ENCODE results near the gene PACS1.
A peak's percentile ranks its signal among the peaks of the same experiment; 100 is the strongest.
"Not testable (repeated sequence)": the region's sequence is repeated elsewhere in the genome, so short reads cannot be mapped to it uniquely, and the experiment has no call there.

The PACS1 gene

GRCh38 chr11:66069715-66070603 is at the start of gene PACS1:
TSS of gene PACS1 (plus strand) at chr11:66070272. CDS start at chr11:66070487, 215 bp downstream.
- Mint-ChIP-seq H3K9me3 (no peaks in the 10 kb centered on the region), H3K27me3 (no peaks in the 10 kb centered on the region), H3K4me1 (ENCODE audit: low read depth) (peaks cover 73% of the 10 kb centered on the region), H3K36me3 (ENCODE audit: low read depth) (peaks cover 69% of the 10 kb centered on the region), H3K27ac (peak within 1 kb of the TSS; percentile 95), H3K4me3 (peak within 1 kb of the TSS; percentile 90)

DNA sequence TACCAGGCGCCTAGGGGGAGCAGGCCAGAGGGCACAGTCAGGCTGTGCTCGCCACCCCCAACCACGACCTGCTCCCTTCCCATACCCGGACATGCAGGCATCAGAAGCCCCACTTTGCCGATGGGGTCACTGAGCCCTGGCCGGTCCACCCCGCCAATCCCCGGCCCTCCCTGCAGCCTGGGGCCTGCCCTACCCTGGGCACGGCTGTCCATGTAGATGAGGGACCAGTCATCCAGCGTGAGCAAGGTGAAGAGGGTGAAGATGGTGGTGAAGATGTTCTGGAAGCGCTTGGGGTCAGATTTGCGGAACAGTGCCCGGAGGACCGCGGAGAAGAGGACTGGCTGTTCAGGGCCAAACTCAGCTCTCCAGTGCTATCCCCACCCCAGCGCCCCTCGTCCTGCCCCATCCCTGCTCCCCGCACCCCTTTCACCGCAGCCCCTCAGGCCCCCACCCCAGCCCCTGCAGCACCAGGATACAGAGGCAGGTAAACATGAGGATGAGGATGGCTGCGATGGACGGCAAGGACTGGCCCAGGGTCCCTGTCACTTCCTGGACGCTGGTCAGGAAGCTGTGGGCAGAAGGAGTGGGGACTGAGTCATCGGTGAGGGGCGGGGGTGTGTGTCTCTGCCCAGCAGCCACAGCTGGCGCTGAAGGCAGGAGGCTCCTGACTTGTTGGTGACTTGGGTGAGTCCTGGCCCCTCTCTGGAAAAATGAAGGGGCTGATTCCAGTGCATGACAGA is 49.3 kb upstream of the PACS1 start:
- Mint-ChIP-seq H3K27ac (no peak overlapping the region), H3K4me1 (ENCODE audit: low read depth) (peaks cover 31% of the 10 kb centered on the region), H3K36me3 (ENCODE audit: low read depth) (no peaks in the 10 kb centered on the region), H3K27me3 (peaks cover 8% of the 10 kb centered on the region), H3K9me3 (no peaks in the 10 kb centered on the region), H3K4me3 (no peak overlapping the region)

DNA sequence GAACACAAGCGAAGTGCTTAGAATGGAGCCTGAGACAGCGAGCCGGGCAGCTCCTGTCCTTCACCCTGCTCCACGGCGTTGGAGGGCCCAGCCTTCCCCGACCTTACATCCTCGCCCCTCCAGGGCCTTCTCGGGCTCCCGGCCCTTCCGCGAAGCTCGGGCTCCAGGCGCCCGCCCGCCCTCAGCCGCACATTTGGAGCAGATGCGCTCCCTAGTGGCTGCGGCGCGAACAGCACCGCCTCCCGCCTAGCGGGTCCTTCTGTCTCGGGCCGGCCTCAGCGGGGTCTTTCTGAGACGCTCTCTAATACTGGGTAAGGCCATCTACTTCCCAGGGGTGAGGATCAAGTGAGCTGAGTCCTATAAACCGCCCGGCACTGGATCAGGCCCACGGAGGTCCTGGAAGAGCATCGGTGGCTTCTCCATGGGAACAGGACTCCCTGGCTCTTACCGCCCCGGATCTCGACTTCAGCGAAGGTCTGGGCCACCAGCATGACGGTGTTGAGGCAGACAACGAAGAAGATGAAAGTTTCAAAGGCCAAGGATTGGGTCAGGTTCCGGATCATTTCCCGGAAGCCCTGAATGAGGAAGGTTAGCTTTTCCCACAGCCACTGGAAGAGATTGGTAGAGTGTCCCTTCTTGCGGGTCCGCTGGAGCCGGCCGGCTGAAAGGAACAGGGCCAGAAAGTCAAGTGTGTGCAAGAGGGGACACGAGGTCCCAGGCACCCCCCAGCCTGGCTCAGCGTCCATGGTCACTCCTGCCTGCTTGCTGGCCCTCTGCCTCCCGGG is 47.5 kb upstream of the PACS1 start:
- Mint-ChIP-seq H3K4me1 (ENCODE audit: low read depth) (peaks cover 29% of the 10 kb centered on the region), H3K36me3 (ENCODE audit: low read depth) (no peaks in the 10 kb centered on the region), H3K27ac (no peak overlapping the region), H3K9me3 (no peaks in the 10 kb centered on the region), H3K4me3 (peak overlapping the region; percentile 23), H3K27me3 (peaks cover 8% of the 10 kb centered on the region)

DNA sequence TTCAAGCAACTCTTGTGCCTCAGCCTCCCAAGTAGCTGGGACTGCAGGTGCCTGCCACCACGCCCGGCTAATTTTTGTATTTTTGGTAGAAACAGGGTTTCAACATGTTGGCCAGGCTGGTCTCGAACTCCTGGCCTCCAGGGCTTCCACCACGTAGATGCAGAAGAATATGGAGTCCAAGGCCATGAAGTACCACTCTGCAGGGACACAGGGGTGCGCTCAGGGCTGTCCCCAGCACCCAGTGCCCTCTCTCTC is 47.0 kb upstream of the PACS1 start:
- H3K27ac Mint-ChIP-seq; H3K36me3 Mint-ChIP-seq (ENCODE audit: low read depth); H3K4me3 Mint-ChIP-seq; H3K9me3 Mint-ChIP-seq; H3K27me3 Mint-ChIP-seq: not testable (repeated sequence)
- H3K4me1 Mint-ChIP-seq (ENCODE audit: low read depth): peaks cover 27% of the 10 kb centered on the region

DNA sequence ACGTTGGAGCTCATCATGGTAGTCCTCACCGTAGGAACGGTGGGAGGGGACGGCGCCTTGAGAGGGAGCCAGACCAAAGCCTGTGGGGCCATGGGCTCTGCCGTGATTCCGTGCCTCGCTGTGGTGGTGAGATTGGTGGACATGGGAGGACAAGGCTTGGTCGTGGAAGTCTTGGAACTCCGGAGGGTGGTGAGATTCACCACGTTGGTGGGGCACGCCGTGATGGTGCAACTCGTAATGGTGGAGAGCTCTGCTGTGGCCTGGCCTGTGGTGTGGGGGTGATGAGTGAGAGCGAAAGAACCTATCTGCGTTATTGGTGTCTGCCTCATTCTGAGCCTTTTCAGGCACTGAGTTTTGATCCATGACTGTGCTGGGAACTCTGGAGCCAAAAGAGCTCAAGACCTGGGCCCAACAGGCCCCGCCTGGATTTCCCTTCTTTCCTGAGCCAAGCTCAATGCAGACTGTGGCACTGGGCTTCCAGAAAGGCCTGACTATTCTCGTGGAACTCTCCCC is 44.0 kb upstream of the PACS1 start, which contains the start of gene CATSPER1:
TSS of gene CATSPER1 (minus strand) at position 463 of the 513 bp plus-strand sequence. CDS start at position 363, 100 bp downstream.
- Mint-ChIP-seq H3K36me3 (ENCODE audit: low read depth) (no peaks in the 10 kb centered on the region), H3K9me3 (no peaks in the 10 kb centered on the region), H3K27me3 (peaks cover 8% of the 10 kb centered on the region), H3K27ac (no peak within 1 kb of the TSS), H3K4me3 (no peak within 1 kb of the TSS), H3K4me1 (ENCODE audit: low read depth) (peaks cover 17% of the 10 kb centered on the region)

GRCh38 chr11:66032957-66033735 is 36.9 kb upstream of the PACS1 start:
- Mint-ChIP-seq H3K4me1 (ENCODE audit: low read depth) (no peaks in the 10 kb centered on the region), H3K27ac (no peak overlapping the region), H3K36me3 (ENCODE audit: low read depth) (no peaks in the 10 kb centered on the region), H3K4me3 (no peak overlapping the region), H3K9me3 (no peaks in the 10 kb centered on the region), H3K27me3 (peaks cover 5% of the 10 kb centered on the region)

- Mint-ChIP-seq H3K27ac (no peak overlapping the region), H3K27me3 (peaks cover 5% of the 10 kb centered on the region), H3K9me3 (no peaks in the 10 kb centered on the region), H3K4me1 (ENCODE audit: low read depth) (no peaks in the 10 kb centered on the region), H3K36me3 (ENCODE audit: low read depth) (no peaks in the 10 kb centered on the region), H3K4me3 (no peak overlapping the region)
These were observed 34.3 kb upstream of the PACS1 start for GRCh38 chr11:66035653-66036333.

DNA sequence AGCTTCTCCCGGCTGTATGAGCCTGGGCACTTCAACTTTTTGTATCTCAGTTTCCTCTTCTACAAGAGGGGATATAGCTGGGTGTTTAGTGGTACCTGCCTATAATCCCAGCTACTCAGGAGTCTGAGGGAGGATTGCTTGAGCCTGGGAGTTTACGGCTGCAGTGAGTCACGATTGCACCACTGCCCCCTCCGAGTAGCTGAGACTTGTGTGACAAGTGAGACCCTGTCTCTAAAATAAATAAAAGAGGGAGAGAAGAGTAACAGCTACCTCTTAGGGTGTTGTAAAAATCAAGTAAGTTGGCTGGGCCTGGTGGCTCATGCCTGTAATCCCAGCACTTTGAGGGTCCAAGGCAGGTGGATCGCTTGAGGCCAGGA is 33.8 kb upstream of the PACS1 start:
- H3K9me3 Mint-ChIP-seq: no peaks in the 10 kb centered on the region
- no peaks in the 10 kb centered on the region for H3K36me3 Mint-ChIP-seq (ENCODE audit: low read depth)
- peaks cover 5% of the 10 kb centered on the region for H3K27me3 Mint-ChIP-seq
- no peak overlapping the region for H3K27ac Mint-ChIP-seq
- H3K4me3 Mint-ChIP-seq: no peak overlapping the region
- H3K4me1 Mint-ChIP-seq (ENCODE audit: low read depth): no peaks in the 10 kb centered on the region

- no peaks in the 10 kb centered on the region for H3K9me3 Mint-ChIP-seq
- no peaks in the 10 kb centered on the region for H3K4me1 Mint-ChIP-seq (ENCODE audit: low read depth)
- no peaks in the 10 kb centered on the region for H3K36me3 Mint-ChIP-seq (ENCODE audit: low read depth)
- no peak overlapping the region for H3K27ac Mint-ChIP-seq
- peaks cover 5% of the 10 kb centered on the region for H3K27me3 Mint-ChIP-seq
- no peak overlapping the region for H3K4me3 Mint-ChIP-seq
These were observed 32.7 kb upstream of the PACS1 start for GRCh38 chr11:66037327-66037726.

GRCh38 chr11:66039765-66040164 is 30.3 kb upstream of the PACS1 start:
- peaks cover 4% of the 10 kb centered on the region for H3K4me1 Mint-ChIP-seq (ENCODE audit: low read depth)
- H3K4me3 Mint-ChIP-seq: no peak overlapping the region
- H3K27me3 Mint-ChIP-seq: peaks cover 3% of the 10 kb centered on the region
- H3K27ac Mint-ChIP-seq: no peak overlapping the region
- no peaks in the 10 kb centered on the region for H3K36me3 Mint-ChIP-seq (ENCODE audit: low read depth)
- H3K9me3 Mint-ChIP-seq: no peaks in the 10 kb centered on the region

GRCh38 chr11:66042227-66042995 is 27.7 kb upstream of the PACS1 start:
- Mint-ChIP-seq H3K4me3 (no peak overlapping the region), H3K9me3 (no peaks in the 10 kb centered on the region), H3K4me1 (ENCODE audit: low read depth) (peaks cover 17% of the 10 kb centered on the region), H3K36me3 (ENCODE audit: low read depth) (no peaks in the 10 kb centered on the region), H3K27me3 (no peaks in the 10 kb centered on the region), H3K27ac (no peak overlapping the region)

DNA sequence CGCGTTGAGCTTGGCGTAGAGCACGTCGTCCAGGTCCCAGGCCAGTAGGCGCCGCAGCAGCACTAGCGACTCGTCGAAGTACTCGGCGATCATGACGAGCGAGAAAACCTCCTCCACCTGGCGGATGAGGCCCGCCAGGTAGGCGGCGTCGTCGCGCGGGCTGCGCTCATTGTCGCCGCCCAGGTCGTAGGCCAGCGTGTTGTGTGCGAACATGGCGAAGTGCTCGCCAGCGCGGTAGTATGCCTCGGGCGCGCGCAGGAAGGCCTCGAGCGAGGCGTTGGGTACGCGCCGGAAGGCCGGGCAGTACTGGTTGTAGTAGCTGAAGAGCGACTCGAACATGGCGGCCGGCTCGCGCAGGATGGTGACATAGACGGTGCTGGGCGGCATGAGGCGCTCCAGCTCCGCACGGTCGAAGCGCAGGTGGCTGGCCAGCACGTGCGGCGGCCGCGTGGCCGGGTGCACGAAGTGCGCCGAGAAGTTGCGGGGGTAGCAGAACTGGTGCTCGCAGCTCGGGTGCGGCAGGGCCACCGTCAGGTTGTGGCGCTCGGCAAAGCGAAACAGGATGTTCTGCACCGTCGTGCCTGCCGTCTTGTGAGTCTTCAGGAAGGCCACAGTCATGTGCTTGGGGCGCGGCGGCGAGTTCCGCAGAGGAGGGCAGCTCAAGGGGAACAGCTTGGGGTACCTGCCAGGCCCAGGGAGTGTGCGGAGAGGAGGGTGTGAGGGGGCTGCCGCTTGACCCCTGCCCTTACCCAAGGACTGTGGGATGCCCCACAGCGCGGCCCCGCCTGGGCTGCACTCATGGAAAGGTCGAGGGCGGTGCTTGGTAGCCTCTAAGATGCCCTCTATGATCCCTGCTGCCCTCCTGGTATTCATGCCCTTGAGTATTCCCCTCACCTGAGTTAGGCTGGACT is 26.8 kb upstream of the PACS1 start:
- H3K4me3 Mint-ChIP-seq: no peak overlapping the region
- H3K36me3 Mint-ChIP-seq (ENCODE audit: low read depth): no peaks in the 10 kb centered on the region
- H3K4me1 Mint-ChIP-seq (ENCODE audit: low read depth): peaks cover 17% of the 10 kb centered on the region
- H3K27me3 Mint-ChIP-seq: peaks cover 3% of the 10 kb centered on the region
- no peak overlapping the region for H3K27ac Mint-ChIP-seq
- H3K9me3 Mint-ChIP-seq: no peaks in the 10 kb centered on the region

All from stimulated activated naive CD8-positive, alpha-beta T cell treated with anti-CD3 and anti-CD28 coated beads, Interleukin-15, Interleukin-2, amounts not matched to agents 100 ng/mL and 50 ng/mL, for 24 hours (primary cell).